Measurements from ENCODE around the gene INTS7. TPM values are rescaled to one million over a fixed set of nuclear protein-coding genes. Genes with fewer than 3 reads are reported as not detected.

INTS7 gene
- polyA plus RNA-seq, 1 donor (not counting 4 experiments of a cell fraction or from before 2014, with no cell fraction given) = 27.2 TPM

DNA sequence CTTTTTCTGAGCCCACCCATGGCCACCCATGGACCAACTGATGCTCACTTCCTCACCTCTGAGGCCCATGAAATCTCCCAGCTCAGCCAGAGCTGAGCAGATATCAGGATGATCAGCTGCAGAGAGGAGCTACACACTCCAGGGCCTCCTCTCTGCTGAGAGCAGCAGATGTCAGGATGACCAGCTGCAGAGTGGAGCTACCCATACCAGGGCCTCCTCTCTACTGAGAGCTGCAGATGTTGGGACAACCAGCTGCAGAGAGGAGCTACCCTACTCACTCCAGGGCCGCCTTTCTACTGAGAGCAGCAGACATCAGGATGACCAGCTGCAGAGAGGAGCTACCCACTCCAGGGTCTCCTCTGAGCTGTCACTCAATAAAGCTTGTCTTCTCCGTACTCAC lies 133.4 kb downstream of the INTS7 start:
- Histone ChIP-seq H3K4me2 (ENCODE audit: control insufficient read depth, extremely low read depth, insufficient read depth, low read depth, low read length) (no peak overlapping the region), H3K4me3 (ENCODE audit: control insufficient read depth in 2 of 3, extremely low read depth in 1 of 3, insufficient read depth in 2 of 3, low read depth in 1 of 3, low read length in 3 of 3) (no peak overlapping the region), H3K9me1 (ENCODE audit: control insufficient read depth, extremely low read depth, insufficient read depth, low read length) (no peaks in the 10 kb centered on the region), H3K27ac (ENCODE audit: control insufficient read depth, insufficient read depth, low read length) (no peak overlapping the region), H3K27me3 (ENCODE audit: control insufficient read depth, extremely low read depth, insufficient read depth, low read length) (no peaks in the 10 kb centered on the region), H3K9ac (ENCODE audit: control insufficient read depth, extremely low read depth, insufficient read depth, low read length) (no peak overlapping the region), H3K36me3 (ENCODE audit: control insufficient read depth in 2 of 2, extremely low read depth in 1 of 2, insufficient read depth in 2 of 2, low read length in 2 of 2) (no peaks in the 10 kb centered on the region), H3K4me1 (ENCODE audit: control insufficient read depth, extremely low read depth, insufficient read depth, low read length) (no peaks in the 10 kb centered on the region), H3K79me2 (ENCODE audit: control insufficient read depth, insufficient read depth, low read length) (no peaks in the 10 kb centered on the region), H3K9me3 (ENCODE audit: control insufficient read depth, low read depth, low read length) (no peaks in the 10 kb centered on the region), H2AFZ (ENCODE audit: control insufficient read depth, low read length) (no peak overlapping the region), H4K20me1 (ENCODE audit: control insufficient read depth, extremely low read depth, insufficient read depth, low read length) (no peaks in the 10 kb centered on the region)
- dilution Hi-C loops (cut with MboI; ENCODE audit: extremely low pct_ligation_motif_present, low sequenced_read_pairs) = no loop called here
- no peak for DNase-seq (ENCODE audit: low read depth, low spot score)
- TF ChIP-seq, protein P1, sequence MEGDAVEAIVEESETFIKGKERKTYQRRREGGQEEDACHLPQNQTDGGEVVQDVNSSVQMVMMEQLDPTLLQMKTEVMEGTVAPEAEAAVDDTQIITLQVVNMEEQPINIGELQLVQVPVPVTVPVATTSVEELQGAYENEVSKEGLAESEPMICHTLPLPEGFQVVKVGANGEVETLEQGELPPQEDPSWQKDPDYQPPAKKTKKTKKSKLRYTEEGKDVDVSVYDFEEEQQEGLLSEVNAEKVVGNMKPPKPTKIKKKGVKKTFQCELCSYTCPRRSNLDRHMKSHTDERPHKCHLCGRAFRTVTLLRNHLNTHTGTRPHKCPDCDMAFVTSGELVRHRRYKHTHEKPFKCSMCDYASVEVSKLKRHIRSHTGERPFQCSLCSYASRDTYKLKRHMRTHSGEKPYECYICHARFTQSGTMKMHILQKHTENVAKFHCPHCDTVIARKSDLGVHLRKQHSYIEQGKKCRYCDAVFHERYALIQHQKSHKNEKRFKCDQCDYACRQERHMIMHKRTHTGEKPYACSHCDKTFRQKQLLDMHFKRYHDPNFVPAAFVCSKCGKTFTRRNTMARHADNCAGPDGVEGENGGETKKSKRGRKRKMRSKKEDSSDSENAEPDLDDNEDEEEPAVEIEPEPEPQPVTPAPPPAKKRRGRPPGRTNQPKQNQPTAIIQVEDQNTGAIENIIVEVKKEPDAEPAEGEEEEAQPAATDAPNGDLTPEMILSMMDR (optimal IDR thresholded peaks at IDR 0.05 in 1 of 3, IDR thresholded peaks at IDR 0.05 in 1 of 3, conservative IDR thresholded peaks at IDR 0.05 in 1 of 3; ENCODE audit: extremely low read depth in 1 of 3, insufficient read depth in 2 of 3, low read length in 3 of 3) = no peak
- no peak for TF ChIP-seq EZH2 (IDR thresholded peaks at IDR 0.05; ENCODE audit: low read length)
- no peak for FAIRE-seq

DNA sequence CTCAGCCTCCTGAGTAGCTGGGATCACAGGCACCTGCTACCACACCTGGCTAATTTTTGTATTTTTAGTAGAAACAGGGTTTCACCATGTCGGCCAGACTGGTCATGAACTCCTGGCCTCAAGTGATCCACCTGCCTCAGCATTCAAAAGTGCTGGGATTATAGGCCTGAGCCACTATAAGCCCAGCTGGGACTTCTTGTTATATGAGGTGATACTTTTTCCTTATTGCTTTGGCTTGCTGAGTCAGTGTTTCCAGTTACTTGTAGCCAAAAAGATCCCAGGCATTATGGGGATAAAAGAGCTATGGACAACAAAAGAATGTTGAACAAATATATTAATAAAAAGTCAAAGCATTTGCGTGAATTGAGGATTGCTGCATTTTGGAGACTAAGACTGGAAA lies 134.9 kb downstream of the INTS7 start:
- Histone ChIP-seq H3K36me3 (ENCODE audit: control insufficient read depth in 2 of 2, extremely low read depth in 1 of 2, insufficient read depth in 2 of 2, low read length in 2 of 2) (no peaks in the 10 kb centered on the region), H3K9me1 (ENCODE audit: control insufficient read depth, extremely low read depth, insufficient read depth, low read length) (no peaks in the 10 kb centered on the region), H3K27me3 (ENCODE audit: control insufficient read depth, extremely low read depth, insufficient read depth, low read length) (no peaks in the 10 kb centered on the region), H3K79me2 (ENCODE audit: control insufficient read depth, insufficient read depth, low read length) (no peaks in the 10 kb centered on the region), H3K4me1 (ENCODE audit: control insufficient read depth, extremely low read depth, insufficient read depth, low read length) (no peaks in the 10 kb centered on the region), H3K9ac (ENCODE audit: control insufficient read depth, extremely low read depth, insufficient read depth, low read length) (no peak overlapping the region), H3K4me3 (ENCODE audit: control insufficient read depth in 2 of 3, extremely low read depth in 1 of 3, insufficient read depth in 2 of 3, low read depth in 1 of 3, low read length in 3 of 3) (no peak overlapping the region), H4K20me1 (ENCODE audit: control insufficient read depth, extremely low read depth, insufficient read depth, low read length) (no peaks in the 10 kb centered on the region), H3K9me3 (ENCODE audit: control insufficient read depth, low read depth, low read length) (no peaks in the 10 kb centered on the region), H3K27ac (ENCODE audit: control insufficient read depth, insufficient read depth, low read length) (no peak overlapping the region), H3K4me2 (ENCODE audit: control insufficient read depth, extremely low read depth, insufficient read depth, low read depth, low read length) (no peak overlapping the region), H2AFZ (ENCODE audit: control insufficient read depth, low read length) (no peak overlapping the region)
- FAIRE-seq (no peak), DNase-seq (ENCODE audit: low read depth, low spot score) (no peak)
- dilution Hi-C loops (cut with MboI; ENCODE audit: extremely low pct_ligation_motif_present, low sequenced_read_pairs) = no loop called here
- TF ChIP-seq, protein P1 (optimal IDR thresholded peaks at IDR 0.05 in 1 of 3, IDR thresholded peaks at IDR 0.05 in 1 of 3, conservative IDR thresholded peaks at IDR 0.05 in 1 of 3; ENCODE audit: extremely low read depth in 1 of 3, insufficient read depth in 2 of 3, low read length in 3 of 3) = no peak
